SK-N-SH treated with all-trans-retinoic acid at 6 μM for 48 hours (cell line): ENCODE data around the gene PTPRF.
"Not testable (repeated sequence)": the region's sequence is repeated elsewhere in the genome, so short reads cannot be mapped to it uniquely, and the experiment has no call there.

Experiments used
- ATAC-seq: fragments of 200-7000 bp; cut with Tn5 transposase; 3 replicates; pipeline ENCODE4 v1.9.1; 2020; ENCODE audit warnings: mild to moderate bottlenecking, moderate library complexity
- ARNTL ChIP-seq: fragments of 450-650 bp; formaldehyde crosslinking; IDR thresholded peaks from 2 replicates; pipeline ENCODE4 v1.5.0; 2020; ENCODE audit warnings: low read depth, mild to moderate bottlenecking, moderate library complexity, borderline replicate concordance
- BACH2 ChIP-seq: fragments of 250-450 bp; sonication (Bioruptor Pico); IDR thresholded peaks from 2 replicates; pipeline ENCODE4 v1.9.0; 2021; ENCODE audit warnings: mild to moderate bottlenecking, borderline replicate concordance
- CSDC2 ChIP-seq: fragments of 250-450 bp; sonication (Bioruptor Pico); IDR thresholded peaks from 2 replicates; pipeline ENCODE4 v1.5.0; 2020; ENCODE audit warnings: mild to moderate bottlenecking, moderate library complexity
- GLIS3 ChIP-seq: fragments of 250-450 bp; sonication (Bioruptor Pico); IDR thresholded peaks from 2 replicates; pipeline ENCODE4 v1.5.0; 2020; ENCODE audit warnings: mild to moderate bottlenecking, moderate library complexity
- ISL1 ChIP-seq: fragments of 250-450 bp; sonication (Bioruptor Pico); IDR thresholded peaks from 2 replicates; pipeline ENCODE4 v2.1.2; 2022; ENCODE audit warnings: mild to moderate bottlenecking, moderate library complexity
- OSR1 ChIP-seq: fragments of 250-450 bp; sonication (Bioruptor Pico); IDR thresholded peaks from 2 replicates; pipeline ENCODE4 v1.8.0; 2022; ENCODE audit warnings: moderate library complexity, mild to moderate bottlenecking, inconsistent platforms
- PPARA ChIP-seq: fragments of 250-450 bp; sonication (Bioruptor Pico); IDR thresholded peaks from 2 replicates; pipeline ENCODE4 v1.5.0; 2020; ENCODE audit warnings: mild to moderate bottlenecking, borderline replicate concordance
- RARB ChIP-seq: fragments of 250-450 bp; sonication (Bioruptor Pico); IDR thresholded peaks from 2 replicates; pipeline ENCODE4 v1.8.0; 2021; ENCODE audit warnings: mild to moderate bottlenecking, moderate library complexity
- SNAI2 ChIP-seq: fragments of 250-450 bp; sonication (Bioruptor Pico); IDR thresholded peaks from 2 replicates; pipeline ENCODE4 v1.5.0; 2020; ENCODE audit warnings: mild to moderate bottlenecking, moderate library complexity
- TOX ChIP-seq: fragments of 250-450 bp; sonication (Bioruptor Pico); IDR thresholded peaks from 2 replicates; pipeline ENCODE4 v1.8.0; 2021; ENCODE audit warnings: mild to moderate bottlenecking, moderate library complexity, borderline replicate concordance
- ZC3H10 ChIP-seq: fragments of 250-450 bp; sonication (Bioruptor Pico); IDR thresholded peaks from 2 replicates; pipeline ENCODE4 v1.5.1; 2021; ENCODE audit warnings: mild to moderate bottlenecking, moderate library complexity
- ZFP30 ChIP-seq: fragments of 450-650 bp; formaldehyde crosslinking; IDR thresholded peaks from 2 replicates; pipeline ENCODE4 v1.5.0; 2022; ENCODE audit warnings: mild to moderate bottlenecking, moderate library complexity
- ZNF565 ChIP-seq: fragments of 450-650 bp; formaldehyde crosslinking; conservative IDR thresholded peaks from 2 replicates; pipeline ENCODE4 v1.5.0; 2020; ENCODE audit warnings: low read depth, mild to moderate bottlenecking, moderate library complexity
- ZNF70 ChIP-seq: fragments of 450-650 bp; formaldehyde crosslinking; IDR thresholded peaks from 2 replicates; pipeline ENCODE4 v1.5.0; 2020; ENCODE audit warnings: mild to moderate bottlenecking, moderate library complexity
- ZNF8 ChIP-seq: fragments of 450-650 bp; formaldehyde crosslinking; IDR thresholded peaks from 2 replicates; pipeline ENCODE4 v1.5.0; 2020; ENCODE audit warnings: mild to moderate bottlenecking, moderate library complexity
- TF ChIP-seq, protein P1 (sequence below): fragments of 250-450 bp; sonication (Bioruptor Pico); IDR thresholded peaks from 2 replicates; pipeline ENCODE4 v1.5.0; 2020; ENCODE audit warnings: mild to moderate bottlenecking, moderate library complexity
- TF ChIP-seq, protein P2 (sequence below): fragments of 250-450 bp; sonication (Bioruptor Pico); IDR thresholded peaks from 2 replicates; pipeline ENCODE4 v1.8.0; 2020; ENCODE audit warnings: mild to moderate bottlenecking, moderate library complexity, borderline replicate concordance
- TF ChIP-seq, protein P3 (sequence below): fragments of 250-450 bp; sonication (Bioruptor Pico); IDR thresholded peaks from 2 replicates; pipeline ENCODE4 v1.8.0; 2021; ENCODE audit warnings: low read depth, mild to moderate bottlenecking, moderate library complexity, borderline replicate concordance
- TF ChIP-seq, protein P4 (sequence below): fragments of 250-450 bp; sonication (Bioruptor Pico); IDR thresholded peaks from 2 replicates; pipeline ENCODE4 v1.5.1; 2020; ENCODE audit warnings: low read depth, mild to moderate bottlenecking, moderate library complexity
- TF ChIP-seq, protein P5 (sequence below): fragments of 250-450 bp; sonication (Bioruptor Pico); IDR thresholded peaks from 2 replicates; pipeline ENCODE4 v1.5.1; 2021; ENCODE audit warnings: mild to moderate bottlenecking, moderate library complexity

Gene PTPRF

DNA sequence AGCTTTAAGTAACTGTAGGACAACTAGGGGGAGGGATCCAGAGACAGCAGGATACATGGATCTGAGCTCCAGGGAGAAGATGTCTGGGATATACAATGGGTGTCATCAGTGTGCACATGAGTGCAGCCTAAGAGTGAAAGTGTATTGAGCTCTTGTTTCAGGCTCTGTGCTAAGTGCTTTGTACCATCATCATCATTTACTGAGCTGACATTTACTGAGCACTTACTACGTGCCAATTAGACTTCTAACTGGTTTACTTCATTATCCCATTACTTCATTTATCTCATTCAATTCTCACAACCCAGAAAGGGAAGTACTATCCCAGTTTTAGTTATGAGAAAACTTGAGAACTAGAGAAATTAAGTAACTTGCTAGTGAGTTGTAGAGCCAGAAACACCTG is 114.8 kb downstream of the PTPRF start:
- no peak for ATAC-seq

DNA sequence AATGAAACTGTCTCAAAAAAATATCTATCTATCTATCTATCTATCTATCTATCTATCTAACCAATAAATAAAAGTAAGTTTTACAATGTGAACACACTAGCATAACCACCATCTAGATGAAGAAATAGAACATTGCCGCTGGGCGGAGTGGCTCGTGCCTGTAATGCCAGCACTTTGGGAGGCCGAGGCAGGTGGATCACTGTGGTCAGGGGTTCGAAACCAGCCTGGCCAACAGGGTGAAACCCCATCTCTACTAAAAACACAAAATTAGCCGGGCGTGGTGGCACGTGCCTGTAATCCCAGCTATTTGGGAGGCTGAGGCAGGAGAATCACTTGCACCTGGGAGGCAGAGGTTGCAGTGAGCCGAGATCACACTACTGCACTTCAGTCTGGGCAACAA is 116.6 kb downstream of the PTPRF start:
- not testable (repeated sequence) for ATAC-seq

More for the DNA sequence above, 114.8 kb downstream of the PTPRF start:
- TF ChIP-seq PPARA (CRISPR knock-in tag): no peak
- TF ChIP-seq, protein P1, sequence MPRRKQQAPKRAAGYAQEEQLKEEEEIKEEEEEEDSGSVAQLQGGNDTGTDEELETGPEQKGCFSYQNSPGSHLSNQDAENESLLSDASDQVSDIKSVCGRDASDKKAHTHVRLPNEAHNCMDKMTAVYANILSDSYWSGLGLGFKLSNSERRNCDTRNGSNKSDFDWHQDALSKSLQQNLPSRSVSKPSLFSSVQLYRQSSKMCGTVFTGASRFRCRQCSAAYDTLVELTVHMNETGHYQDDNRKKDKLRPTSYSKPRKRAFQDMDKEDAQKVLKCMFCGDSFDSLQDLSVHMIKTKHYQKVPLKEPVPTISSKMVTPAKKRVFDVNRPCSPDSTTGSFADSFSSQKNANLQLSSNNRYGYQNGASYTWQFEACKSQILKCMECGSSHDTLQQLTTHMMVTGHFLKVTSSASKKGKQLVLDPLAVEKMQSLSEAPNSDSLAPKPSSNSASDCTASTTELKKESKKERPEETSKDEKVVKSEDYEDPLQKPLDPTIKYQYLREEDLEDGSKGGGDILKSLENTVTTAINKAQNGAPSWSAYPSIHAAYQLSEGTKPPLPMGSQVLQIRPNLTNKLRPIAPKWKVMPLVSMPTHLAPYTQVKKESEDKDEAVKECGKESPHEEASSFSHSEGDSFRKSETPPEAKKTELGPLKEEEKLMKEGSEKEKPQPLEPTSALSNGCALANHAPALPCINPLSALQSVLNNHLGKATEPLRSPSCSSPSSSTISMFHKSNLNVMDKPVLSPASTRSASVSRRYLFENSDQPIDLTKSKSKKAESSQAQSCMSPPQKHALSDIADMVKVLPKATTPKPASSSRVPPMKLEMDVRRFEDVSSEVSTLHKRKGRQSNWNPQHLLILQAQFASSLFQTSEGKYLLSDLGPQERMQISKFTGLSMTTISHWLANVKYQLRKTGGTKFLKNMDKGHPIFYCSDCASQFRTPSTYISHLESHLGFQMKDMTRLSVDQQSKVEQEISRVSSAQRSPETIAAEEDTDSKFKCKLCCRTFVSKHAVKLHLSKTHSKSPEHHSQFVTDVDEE (CRISPR knock-in tag): no peak
- TF ChIP-seq OSR1: no peak
- no peak for TF ChIP-seq ISL1 (CRISPR knock-in tag)
- no peak for TF ChIP-seq ZNF70
- TF ChIP-seq, protein P2, sequence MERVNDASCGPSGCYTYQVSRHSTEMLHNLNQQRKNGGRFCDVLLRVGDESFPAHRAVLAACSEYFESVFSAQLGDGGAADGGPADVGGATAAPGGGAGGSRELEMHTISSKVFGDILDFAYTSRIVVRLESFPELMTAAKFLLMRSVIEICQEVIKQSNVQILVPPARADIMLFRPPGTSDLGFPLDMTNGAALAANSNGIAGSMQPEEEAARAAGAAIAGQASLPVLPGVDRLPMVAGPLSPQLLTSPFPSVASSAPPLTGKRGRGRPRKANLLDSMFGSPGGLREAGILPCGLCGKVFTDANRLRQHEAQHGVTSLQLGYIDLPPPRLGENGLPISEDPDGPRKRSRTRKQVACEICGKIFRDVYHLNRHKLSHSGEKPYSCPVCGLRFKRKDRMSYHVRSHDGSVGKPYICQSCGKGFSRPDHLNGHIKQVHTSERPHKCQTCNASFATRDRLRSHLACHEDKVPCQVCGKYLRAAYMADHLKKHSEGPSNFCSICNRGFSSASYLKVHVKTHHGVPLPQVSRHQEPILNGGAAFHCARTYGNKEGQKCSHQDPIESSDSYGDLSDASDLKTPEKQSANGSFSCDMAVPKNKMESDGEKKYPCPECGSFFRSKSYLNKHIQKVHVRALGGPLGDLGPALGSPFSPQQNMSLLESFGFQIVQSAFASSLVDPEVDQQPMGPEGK (CRISPR knock-in tag): no peak
- TF ChIP-seq, protein P3, sequence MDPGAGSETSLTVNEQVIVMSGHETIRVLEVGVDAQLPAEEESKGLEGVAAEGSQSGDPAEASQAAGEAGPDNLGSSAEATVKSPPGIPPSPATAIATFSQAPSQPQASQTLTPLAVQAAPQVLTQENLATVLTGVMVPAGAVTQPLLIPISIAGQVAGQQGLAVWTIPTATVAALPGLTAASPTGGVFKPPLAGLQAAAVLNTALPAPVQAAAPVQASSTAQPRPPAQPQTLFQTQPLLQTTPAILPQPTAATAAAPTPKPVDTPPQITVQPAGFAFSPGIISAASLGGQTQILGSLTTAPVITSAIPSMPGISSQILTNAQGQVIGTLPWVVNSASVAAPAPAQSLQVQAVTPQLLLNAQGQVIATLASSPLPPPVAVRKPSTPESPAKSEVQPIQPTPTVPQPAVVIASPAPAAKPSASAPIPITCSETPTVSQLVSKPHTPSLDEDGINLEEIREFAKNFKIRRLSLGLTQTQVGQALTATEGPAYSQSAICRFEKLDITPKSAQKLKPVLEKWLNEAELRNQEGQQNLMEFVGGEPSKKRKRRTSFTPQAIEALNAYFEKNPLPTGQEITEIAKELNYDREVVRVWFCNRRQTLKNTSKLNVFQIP (CRISPR knock-in tag): no peak
- TF ChIP-seq, protein P4, sequence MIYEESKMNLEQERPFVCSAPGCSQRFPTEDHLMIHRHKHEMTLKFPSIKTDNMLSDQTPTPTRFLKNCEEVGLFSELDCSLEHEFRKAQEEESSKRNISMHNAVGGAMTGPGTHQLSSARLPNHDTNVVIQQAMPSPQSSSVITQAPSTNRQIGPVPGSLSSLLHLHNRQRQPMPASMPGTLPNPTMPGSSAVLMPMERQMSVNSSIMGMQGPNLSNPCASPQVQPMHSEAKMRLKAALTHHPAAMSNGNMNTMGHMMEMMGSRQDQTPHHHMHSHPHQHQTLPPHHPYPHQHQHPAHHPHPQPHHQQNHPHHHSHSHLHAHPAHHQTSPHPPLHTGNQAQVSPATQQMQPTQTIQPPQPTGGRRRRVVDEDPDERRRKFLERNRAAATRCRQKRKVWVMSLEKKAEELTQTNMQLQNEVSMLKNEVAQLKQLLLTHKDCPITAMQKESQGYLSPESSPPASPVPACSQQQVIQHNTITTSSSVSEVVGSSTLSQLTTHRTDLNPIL (CRISPR knock-in tag): no peak
- no peak for TF ChIP-seq ZNF565
- TF ChIP-seq RARB (CRISPR knock-in tag): no peak
- TF ChIP-seq GLIS3 (CRISPR knock-in tag): no peak
- TF ChIP-seq SNAI2: no peak
- TF ChIP-seq, protein P5, sequence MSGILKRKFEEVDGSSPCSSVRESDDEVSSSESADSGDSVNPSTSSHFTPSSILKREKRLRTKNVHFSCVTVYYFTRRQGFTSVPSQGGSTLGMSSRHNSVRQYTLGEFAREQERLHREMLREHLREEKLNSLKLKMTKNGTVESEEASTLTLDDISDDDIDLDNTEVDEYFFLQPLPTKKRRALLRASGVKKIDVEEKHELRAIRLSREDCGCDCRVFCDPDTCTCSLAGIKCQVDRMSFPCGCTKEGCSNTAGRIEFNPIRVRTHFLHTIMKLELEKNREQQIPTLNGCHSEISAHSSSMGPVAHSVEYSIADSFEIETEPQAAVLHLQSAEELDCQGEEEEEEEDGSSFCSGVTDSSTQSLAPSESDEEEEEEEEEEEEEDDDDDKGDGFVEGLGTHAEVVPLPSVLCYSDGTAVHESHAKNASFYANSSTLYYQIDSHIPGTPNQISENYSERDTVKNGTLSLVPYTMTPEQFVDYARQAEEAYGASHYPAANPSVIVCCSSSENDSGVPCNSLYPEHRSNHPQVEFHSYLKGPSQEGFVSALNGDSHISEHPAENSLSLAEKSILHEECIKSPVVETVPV (CRISPR knock-in tag): no peak
- TF ChIP-seq ARNTL (CRISPR knock-in tag): no peak
- TF ChIP-seq ZFP30 (CRISPR knock-in tag): no peak

DNA sequence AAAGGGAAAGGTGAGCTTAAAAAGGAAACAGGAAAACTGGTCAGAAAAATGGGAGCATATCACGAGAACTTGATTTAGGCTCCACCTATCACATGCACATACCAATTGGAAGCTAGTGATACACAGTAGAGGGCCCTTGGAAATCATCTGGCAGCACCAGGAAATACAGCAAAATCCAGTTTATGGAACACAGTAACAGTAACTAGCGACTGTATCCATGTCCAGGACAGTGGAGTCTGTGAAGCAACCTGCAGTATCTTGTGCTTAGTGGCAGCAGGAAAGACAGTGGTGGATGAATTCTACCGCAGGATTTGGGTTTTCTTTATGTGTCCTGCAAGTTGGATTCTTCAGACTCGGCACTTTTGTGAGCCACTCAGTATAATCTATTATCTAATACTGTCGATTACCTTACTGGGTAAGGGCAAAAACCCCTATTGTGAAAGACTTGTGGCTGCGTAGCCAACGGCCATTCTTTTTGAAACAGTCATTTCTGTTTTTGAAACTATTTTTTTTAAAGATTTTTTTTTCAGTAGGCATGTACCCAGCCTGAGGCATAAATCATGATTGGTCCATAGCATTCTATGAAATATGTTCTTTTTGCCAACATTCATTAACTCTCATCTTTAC is 117.7 kb downstream of the PTPRF start:
- no peak for ATAC-seq
- TF ChIP-seq TOX (CRISPR knock-in tag): no peak
- TF ChIP-seq BACH2: no peak
- no peak for TF ChIP-seq OSR1
- TF ChIP-seq, protein P2 (CRISPR knock-in tag): no peak
- no peak for TF ChIP-seq ARNTL (CRISPR knock-in tag)
- TF ChIP-seq RARB (CRISPR knock-in tag): no peak
- TF ChIP-seq ZFP30 (CRISPR knock-in tag): no peak
- TF ChIP-seq CSDC2: no peak
- TF ChIP-seq, protein P5 (CRISPR knock-in tag): no peak
- TF ChIP-seq ZNF8 (CRISPR knock-in tag): no peak
- TF ChIP-seq ZC3H10 (CRISPR knock-in tag): no peak
